ENCODE results near the gene ACBD5. TPM values are rescaled to one million over a fixed set of nuclear protein-coding genes. Genes with fewer than 3 reads are reported as not detected.
"Not testable (repeated sequence)": the region's sequence is repeated elsewhere in the genome, so short reads cannot be mapped to it uniquely, and the experiment has no call there.

Gene ACBD5
- total RNA-seq, 1 experiment from 2014 or later: 52.6 TPM

DNA sequence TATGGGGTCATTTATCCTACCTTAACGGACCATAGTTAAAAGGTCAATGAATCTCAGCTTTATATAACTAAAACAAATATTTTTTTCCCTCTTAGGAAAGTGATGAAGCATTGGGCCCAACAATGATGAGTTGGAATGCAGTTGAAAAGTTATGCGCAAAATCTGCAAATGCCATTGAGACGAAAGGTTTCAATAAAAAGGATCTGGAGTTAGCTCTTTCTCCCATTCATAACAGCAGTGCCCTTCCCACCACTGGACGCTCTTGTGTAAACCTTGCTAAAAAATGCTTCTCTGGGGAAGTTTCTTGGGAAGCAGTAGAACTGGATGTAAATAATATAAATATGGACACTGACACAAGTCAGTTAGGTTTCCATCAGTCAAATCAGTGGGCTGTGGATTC lies 70.7 kb downstream of the ACBD5 start:
- in situ Hi-C loops (cut with HindIII; ENCODE audit: low pct_unique_long_range_greater_than_20kb, low sequenced_read_pairs): no loop called here
- no peak for DNase-seq (ENCODE audit: low read depth)

DNA sequence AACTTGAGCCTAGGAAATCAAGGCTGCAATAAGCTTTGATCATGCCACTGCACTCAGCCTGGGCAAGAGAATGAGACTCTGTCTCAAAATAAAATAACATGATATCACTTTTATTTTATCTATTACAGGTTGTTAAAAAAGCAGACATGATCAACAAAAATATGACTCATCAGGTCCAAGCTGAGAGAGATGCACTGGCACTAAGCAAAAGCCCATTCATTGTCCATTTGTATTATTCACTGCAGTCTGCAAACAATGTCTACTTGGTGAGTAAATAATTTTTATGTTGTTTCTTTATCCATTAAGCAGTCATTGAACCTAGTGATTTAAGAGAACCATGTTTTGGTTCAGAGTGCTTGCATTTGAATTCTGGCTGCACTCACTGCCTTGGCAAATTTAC lies 82.2 kb downstream of the ACBD5 start:
- DNase-seq (ENCODE audit: low read depth): peak; percentile 11
- in situ Hi-C loops (cut with HindIII; ENCODE audit: low pct_unique_long_range_greater_than_20kb, low sequenced_read_pairs): no loop called here

DNA sequence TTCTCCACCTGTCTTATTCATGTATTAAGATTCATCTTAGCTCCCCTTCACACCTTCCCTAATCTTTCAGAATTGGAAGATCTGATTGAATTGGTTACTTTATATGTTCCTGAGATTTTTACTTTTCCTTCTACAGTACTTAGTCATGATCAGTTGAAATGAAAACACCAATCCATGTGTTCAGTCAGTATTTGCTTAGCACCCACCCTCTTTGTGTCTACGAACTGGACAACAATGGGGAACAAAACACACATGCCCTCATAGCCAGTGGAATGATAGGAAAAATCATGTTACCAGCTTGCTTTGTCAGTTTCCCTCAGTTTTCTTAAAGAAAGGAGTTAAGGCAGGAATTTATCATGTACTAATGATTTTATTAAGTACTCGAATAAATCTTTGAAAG lies 83.4 kb downstream of the ACBD5 start:
- peak; percentile 13 for DNase-seq (ENCODE audit: low read depth)
- in situ Hi-C loops (cut with HindIII; ENCODE audit: low pct_unique_long_range_greater_than_20kb, low sequenced_read_pairs): no loop called here

DNA sequence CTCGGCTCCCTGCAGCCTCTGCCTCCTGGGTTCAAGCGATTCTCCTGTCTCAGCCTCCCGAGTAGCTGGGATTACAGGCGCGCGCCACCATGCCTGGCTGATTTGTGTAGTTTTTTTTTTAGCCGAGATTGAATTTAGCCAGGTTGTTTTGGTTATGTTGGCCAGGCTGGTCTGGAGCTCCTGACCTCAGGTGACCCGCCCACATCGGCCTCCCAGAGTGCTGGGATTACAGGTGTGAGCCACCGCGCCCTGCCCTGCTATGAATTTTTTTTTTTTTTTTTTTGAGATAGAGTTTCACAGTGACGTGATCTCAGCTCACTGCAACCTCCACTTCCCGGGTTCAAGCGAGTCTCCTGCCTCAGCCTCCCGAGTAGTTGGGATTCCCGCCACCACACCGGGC lies 84.0 kb downstream of the ACBD5 start:
- in situ Hi-C loops (cut with HindIII; ENCODE audit: low pct_unique_long_range_greater_than_20kb, low sequenced_read_pairs): not testable (repeated sequence)
- DNase-seq (ENCODE audit: low read depth): peak; percentile 38

DNA sequence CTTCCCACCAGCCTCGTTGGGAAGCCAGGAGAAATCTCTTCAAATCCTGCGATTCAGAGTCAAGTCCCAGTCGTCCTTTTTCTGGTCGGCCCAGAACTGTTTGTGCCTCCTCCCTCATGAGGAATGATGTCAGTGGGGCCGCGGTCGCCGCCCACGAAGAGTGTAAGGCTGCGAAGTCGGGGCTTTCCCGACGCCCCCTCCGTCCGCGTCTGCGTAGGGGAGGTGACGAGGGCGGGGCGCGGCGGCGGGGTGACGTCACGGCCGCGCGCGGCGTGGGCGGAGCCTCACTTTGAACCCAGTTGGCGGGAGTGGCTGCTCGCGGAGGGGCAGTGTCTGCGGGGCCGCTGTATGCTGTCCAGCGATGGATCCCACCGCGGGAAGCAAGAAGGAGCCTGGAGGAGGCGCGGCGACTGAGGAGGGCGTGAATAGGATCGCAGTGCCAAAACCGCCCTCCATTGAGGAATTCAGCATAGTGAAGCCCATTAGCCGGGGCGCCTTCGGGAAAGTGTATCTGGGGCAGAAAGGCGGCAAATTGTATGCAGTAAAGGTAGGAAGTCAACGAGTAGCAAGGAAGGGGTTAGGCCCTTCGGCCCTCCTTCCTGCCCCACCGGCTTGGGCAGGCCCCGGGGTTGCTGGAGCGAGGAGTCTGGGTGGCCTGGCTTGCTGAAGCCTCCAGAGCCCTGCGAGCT lies 85.4 kb downstream of the ACBD5 start, which contains the start of gene MASTL:
TSS of gene MASTL (plus strand) at position 287 of the 689 bp plus-strand sequence. CDS start at position 362, 75 bp downstream.
- peak; percentile 98 for DNase-seq (ENCODE audit: low read depth)
- in situ Hi-C loops (cut with HindIII; ENCODE audit: low pct_unique_long_range_greater_than_20kb, low sequenced_read_pairs): no loop called here

DNA sequence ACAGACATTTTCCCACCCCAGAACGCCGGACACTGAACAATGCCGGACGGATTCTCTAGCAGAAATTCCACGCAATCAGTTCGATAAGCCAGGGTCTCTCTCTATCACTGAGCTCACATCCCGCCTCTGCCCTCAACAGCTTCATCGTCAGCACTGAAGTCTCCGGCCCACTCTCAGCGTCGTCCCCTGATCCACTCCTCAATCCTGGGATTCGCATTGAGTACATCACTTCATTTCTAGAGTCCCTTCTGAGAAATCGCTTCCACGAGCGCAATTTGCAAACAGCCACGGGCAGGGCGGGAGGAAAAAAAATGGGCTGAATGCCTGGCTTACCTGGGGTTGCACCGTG lies 86.8 kb downstream of the ACBD5 start:
- no peak for DNase-seq (ENCODE audit: low read depth)
- in situ Hi-C loops (cut with HindIII; ENCODE audit: low pct_unique_long_range_greater_than_20kb, low sequenced_read_pairs): no loop called here

DNA sequence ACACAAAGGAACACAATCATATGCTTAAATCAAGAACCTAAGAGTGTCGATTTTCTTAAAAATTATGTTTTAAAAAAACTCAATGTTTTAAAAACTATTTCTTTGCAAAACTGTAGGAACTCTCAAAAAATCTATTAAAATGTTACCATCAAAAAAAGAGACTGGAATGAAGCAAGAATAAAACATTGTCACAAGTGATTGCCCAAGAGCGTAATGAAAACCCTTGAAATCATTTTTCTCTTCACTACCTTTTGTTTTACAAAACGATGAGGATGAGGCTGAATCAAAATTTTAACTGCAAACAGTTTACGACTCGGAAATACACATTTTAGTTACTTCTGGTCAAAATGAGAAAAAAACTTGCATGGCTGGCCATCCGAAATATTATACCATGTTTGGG lies 87.3 kb downstream of the ACBD5 start:
- in situ Hi-C loops (cut with HindIII; ENCODE audit: low pct_unique_long_range_greater_than_20kb, low sequenced_read_pairs): no loop called here
- DNase-seq (ENCODE audit: low read depth): no peak

DNA sequence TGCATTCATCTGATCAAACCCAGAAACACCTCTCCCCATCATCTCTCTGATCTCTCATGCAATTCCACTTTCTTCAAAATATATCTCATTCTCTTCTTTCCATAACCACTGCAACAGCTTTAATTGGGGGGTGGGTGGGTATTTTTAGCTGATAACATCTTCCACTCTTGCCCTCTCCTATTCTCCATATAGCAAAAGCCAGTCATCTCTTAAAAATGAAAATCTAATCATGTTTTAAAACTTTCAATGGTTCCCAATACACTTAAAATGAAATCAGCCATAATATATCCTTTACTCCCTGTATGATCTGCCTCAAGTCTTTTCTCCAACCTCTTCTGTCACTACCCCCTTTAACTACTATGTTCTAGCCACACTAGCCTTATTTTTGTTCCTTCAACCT lies 87.9 kb downstream of the ACBD5 start:
- in situ Hi-C loops (cut with HindIII; ENCODE audit: low pct_unique_long_range_greater_than_20kb, low sequenced_read_pairs): no loop called here
- no peak for DNase-seq (ENCODE audit: low read depth)

DNA sequence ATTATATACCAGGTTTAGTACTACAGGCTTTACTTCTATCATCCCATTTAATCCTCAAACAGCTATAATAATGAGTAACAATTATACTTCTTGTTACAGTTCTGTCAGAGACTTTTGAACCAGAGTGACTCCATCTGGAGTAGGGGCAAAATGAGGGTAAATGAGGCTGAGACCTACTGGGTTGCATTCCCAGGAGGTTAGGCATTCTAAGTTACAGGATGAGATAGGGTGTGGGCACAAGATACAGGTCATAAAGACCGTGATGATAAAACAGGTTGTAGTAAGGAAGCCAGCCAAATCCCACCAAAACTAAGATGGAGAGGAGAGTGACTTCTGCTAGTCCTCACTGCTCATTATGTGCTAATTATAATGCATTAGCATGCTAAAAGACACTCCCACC lies 90.3 kb downstream of the ACBD5 start:
- no peak for DNase-seq (ENCODE audit: low read depth)
- in situ Hi-C loops (cut with HindIII; ENCODE audit: low pct_unique_long_range_greater_than_20kb, low sequenced_read_pairs): no loop called here

DNA sequence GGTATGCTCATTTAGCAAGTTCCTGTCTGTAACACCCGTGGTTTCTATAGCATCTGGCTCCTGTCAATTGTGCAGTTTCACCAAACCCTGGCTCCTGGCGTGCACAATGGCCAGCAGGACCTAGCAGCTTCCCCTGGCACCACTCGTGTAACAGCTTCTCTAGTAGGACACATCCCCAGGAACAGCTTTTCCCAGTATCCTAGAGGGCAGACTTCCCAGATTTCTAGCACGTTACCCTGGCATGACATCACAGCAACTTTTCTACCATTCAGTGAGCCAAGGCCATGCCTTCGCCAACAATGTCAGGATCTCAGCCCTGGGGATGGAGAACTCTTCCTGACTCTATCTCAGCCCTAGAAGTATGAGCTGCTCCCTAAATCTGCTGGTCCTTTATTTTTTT lies 92.9 kb downstream of the ACBD5 start:
- no peak for DNase-seq (ENCODE audit: low read depth)
- in situ Hi-C loops (cut with HindIII; ENCODE audit: low pct_unique_long_range_greater_than_20kb, low sequenced_read_pairs): no loop called here

DNA sequence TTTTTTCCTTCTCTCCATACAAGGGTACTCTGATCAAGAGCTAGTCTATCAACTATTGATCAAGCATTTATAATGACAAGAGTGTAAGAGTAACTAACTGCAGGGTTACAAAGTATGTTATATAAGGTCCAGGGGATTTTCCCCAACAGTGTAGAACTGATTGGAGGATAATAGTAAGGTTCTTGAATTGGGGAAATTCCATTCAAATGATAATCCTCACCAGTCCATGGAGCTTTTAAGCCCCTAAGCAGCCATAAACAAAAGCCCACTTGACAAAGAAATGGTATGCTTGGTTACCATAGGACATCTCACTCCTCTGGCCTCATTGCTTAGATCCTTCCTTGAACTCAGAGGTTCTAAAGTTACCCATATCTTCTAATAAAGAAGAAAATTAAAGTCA lies 94.7 kb downstream of the ACBD5 start:
- in situ Hi-C loops (cut with HindIII; ENCODE audit: low pct_unique_long_range_greater_than_20kb, low sequenced_read_pairs): no loop called here

More for the DNA sequence above, 94.7 kb downstream of the ACBD5 start:
- no peak for DNase-seq (ENCODE audit: low read depth)

Other genes with a start within 250 kb of the ACBD5 start
- gene ANKRD26, start 140.3 kb downstream of the ACBD5 start, total RNA-seq (2014; rRNA removed; shearing (Covaris generic); ENCODE audit: low replicate concordance): 1.6 and 5.2 TPM in 2 replicates
- gene YME1L1, start 86.4 kb downstream of the ACBD5 start, total RNA-seq (2014; rRNA removed; shearing (Covaris generic); ENCODE audit: low replicate concordance): 75.2 and 85.0 TPM in 2 replicates
- 16.2 and 34.5 TPM in 2 replicates for gene MASTL, start 85.4 kb downstream of the ACBD5 start, total RNA-seq (2014; rRNA removed; shearing (Covaris generic); ENCODE audit: low replicate concordance)